HepG2 (cell line): ENCODE measurements around the gene ZFHX3. TPM values are rescaled to one million over a fixed set of nuclear protein-coding genes. Genes with fewer than 3 reads are reported as not detected.

ENCODE experiments used
- ETS1 ChIP-seq: sonication (generic); formaldehyde crosslinking; IDR thresholded peaks from 2 replicates; pipeline ENCODE4 v1.4.0; 2020; ENCODE audit warnings: missing genetic modification reagents
- FOXP1 ChIP-seq, 2 experiments: fragments of 450-650 bp in 1 of 2; IDR thresholded peaks; 2 replicates each; pipeline ENCODE4 v1.6.1; 2017 to 2018; ENCODE audit warnings: antibody characterized with exemption in 1 of 2
- KDM3A ChIP-seq: IDR thresholded peaks from 2 replicates; pipeline ENCODE4 v1.6.1; 2018; ENCODE audit warnings: low read depth, missing compliant biosample characterization
- NFKBIZ ChIP-seq: IDR thresholded peaks from 2 replicates; pipeline ENCODE4 v1.6.1; 2018; ENCODE audit warnings: missing genetic modification reagents, missing compliant biosample characterization
- POGZ ChIP-seq: sonication (generic); formaldehyde crosslinking; IDR thresholded peaks from 2 replicates; pipeline ENCODE4 v1.4.0; 2020; ENCODE audit warnings: mild to moderate bottlenecking, missing genetic modification reagents
- RBM39 ChIP-seq: fragments of 200-400 bp; formaldehyde crosslinking; IDR thresholded peaks from one replicate; pipeline ENCODE4 v1.6.1; 2018; ENCODE audit warnings: antibody characterized with exemption, mild to moderate bottlenecking, low read depth, low read length; ENCODE audit not compliant: poor library complexity, severe bottlenecking
- REL ChIP-seq: sonication (generic); formaldehyde crosslinking; conservative IDR thresholded peaks from 2 replicates; pipeline ENCODE4 v1.8.0; 2022; ENCODE audit warnings: mild to moderate bottlenecking, missing genetic modification reagents, moderate library complexity
- RFX1 ChIP-seq: fragments of 450-650 bp; IDR thresholded peaks from 2 replicates; pipeline ENCODE4 v1.6.1; 2017
- TBX3 ChIP-seq: fragments of 450-650 bp; IDR thresholded peaks from 2 replicates; pipeline ENCODE4 v1.6.1; 2017; ENCODE audit warnings: antibody characterized with exemption, mild to moderate bottlenecking, inconsistent platforms, borderline replicate concordance
- ZBTB1 ChIP-seq: sonication (generic); formaldehyde crosslinking; IDR thresholded peaks from 2 replicates; pipeline ENCODE4 v1.4.0; 2020; ENCODE audit warnings: missing genetic modification reagents, borderline replicate concordance
- ZBTB7B ChIP-seq: sonication (generic); formaldehyde crosslinking; IDR thresholded peaks from 2 replicates; pipeline ENCODE4 v1.4.0; 2020; ENCODE audit warnings: missing genetic modification reagents
- ZNF263 ChIP-seq: sonication (generic); formaldehyde crosslinking; IDR thresholded peaks from 2 replicates; pipeline ENCODE4 v1.4.0; 2020; ENCODE audit warnings: missing genetic modification reagents
- ZNF407 ChIP-seq: sonication (generic); formaldehyde crosslinking; IDR thresholded peaks from one replicate; pipeline ENCODE4 v1.5.1; 2020; ENCODE audit warnings: mild to moderate bottlenecking, missing genetic modification reagents; ENCODE audit errors: not compliant biosample characterization
- ZNF619 ChIP-seq: sonication (generic); formaldehyde crosslinking; IDR thresholded peaks from 2 replicates; pipeline ENCODE4 v1.4.0; 2020; ENCODE audit warnings: mild to moderate bottlenecking, missing genetic modification reagents
- ZNF678 ChIP-seq: sonication (generic); formaldehyde crosslinking; IDR thresholded peaks from 2 replicates; pipeline ENCODE4 v1.4.0; 2020; ENCODE audit warnings: mild to moderate bottlenecking, missing genetic modification reagents
- polyA plus RNA-seq, 8 experiments: library from polyadenylated mRNA; depleted of rRNA in 3 of 8; stranded (reverse) in 7 of 8; unstranded in 1 of 8; fragments of >200 nt; fragmentation: Illumina TruSeq in 4 of 8; extraction: Trizol in 4 of 8; gene quantifications; 2 replicates each; pipeline versions ENCODE4 v1.2.1 to v1.2.3, GENCODE V29; 2011 to 2016; ENCODE audit warnings: low read depth in 4 of 8, missing spikeins in 1 of 8, mixed read lengths in 1 of 8; ENCODE audit not compliant: insufficient read depth in 1 of 8
- total RNA-seq, 5 experiments: library from RNA; depleted of rRNA; stranded (reverse); fragments of >200 nt; fragmentation: Illumina TruSeq; extraction: Trizol; gene quantifications; 2 replicates each; pipeline ENCODE4 v1.2.3, GENCODE V29; 2016; ENCODE audit warnings: low read depth in 1 of 5
- TF ChIP-seq, protein P1 (sequence below): sonication (generic); formaldehyde crosslinking; IDR thresholded peaks from 2 replicates; pipeline ENCODE4 v1.5.0; 2020; ENCODE audit warnings: missing genetic modification reagents
- TF ChIP-seq, protein P2 (sequence below): fragments of 450-650 bp; IDR thresholded peaks from 2 replicates; pipeline ENCODE4 v1.6.1; 2016
- TF ChIP-seq, protein P3 (sequence below): sonication (generic); formaldehyde crosslinking; IDR thresholded peaks from 2 replicates; pipeline ENCODE4 v1.5.0; 2020; ENCODE audit warnings: mild to moderate bottlenecking, missing genetic modification reagents

Gene ZFHX3
- total and polyA plus RNA-seq, 2 of the 13 experiments (the other 11 are each of a cell fraction or from before 2014, with no cell fraction given): 5.0 to 6.0 TPM

- TF ChIP-seq ZNF407: no peak
- TF ChIP-seq, protein P1, sequence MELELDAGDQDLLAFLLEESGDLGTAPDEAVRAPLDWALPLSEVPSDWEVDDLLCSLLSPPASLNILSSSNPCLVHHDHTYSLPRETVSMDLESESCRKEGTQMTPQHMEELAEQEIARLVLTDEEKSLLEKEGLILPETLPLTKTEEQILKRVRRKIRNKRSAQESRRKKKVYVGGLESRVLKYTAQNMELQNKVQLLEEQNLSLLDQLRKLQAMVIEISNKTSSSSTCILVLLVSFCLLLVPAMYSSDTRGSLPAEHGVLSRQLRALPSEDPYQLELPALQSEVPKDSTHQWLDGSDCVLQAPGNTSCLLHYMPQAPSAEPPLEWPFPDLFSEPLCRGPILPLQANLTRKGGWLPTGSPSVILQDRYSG (CRISPR knock-in tag): no peak
- TF ChIP-seq ZNF263 (CRISPR knock-in tag): no peak
- no peak for TF ChIP-seq ZNF678
- no peak for TF ChIP-seq FOXP1 (IDR thresholded peaks at IDR 0.05)
- TF ChIP-seq FOXP1 (CRISPR knock-in tag; IDR thresholded peaks at IDR 0.05): peak; percentile 24; the same call in 1 of the 2 replicates
- TF ChIP-seq ZNF619 (CRISPR knock-in tag): no peak
- no peak for TF ChIP-seq POGZ (CRISPR knock-in tag)
- TF ChIP-seq, protein P2, sequence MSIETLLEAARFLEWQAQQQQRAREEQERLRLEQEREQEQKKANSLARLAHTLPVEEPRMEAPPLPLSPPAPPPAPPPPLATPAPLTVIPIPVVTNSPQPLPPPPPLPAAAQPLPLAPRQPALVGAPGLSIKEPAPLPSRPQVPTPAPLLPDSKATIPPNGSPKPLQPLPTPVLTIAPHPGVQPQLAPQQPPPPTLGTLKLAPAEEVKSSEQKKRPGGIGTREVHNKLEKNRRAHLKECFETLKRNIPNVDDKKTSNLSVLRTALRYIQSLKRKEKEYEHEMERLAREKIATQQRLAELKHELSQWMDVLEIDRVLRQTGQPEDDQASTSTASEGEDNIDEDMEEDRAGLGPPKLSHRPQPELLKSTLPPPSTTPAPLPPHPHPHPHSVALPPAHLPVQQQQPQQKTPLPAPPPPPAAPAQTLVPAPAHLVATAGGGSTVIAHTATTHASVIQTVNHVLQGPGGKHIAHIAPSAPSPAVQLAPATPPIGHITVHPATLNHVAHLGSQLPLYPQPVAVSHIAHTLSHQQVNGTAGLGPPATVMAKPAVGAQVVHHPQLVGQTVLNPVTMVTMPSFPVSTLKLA: no peak
- TF ChIP-seq ZBTB7B (CRISPR knock-in tag): 0 out of 2 replicates have a peak, but pooled peaks have one; percentile 43
- no peak for TF ChIP-seq TBX3
- no peak for TF ChIP-seq RFX1
- no peak for TF ChIP-seq NFKBIZ (CRISPR knock-in tag)
- TF ChIP-seq REL (CRISPR knock-in tag): no peak
- TF ChIP-seq, protein P3, sequence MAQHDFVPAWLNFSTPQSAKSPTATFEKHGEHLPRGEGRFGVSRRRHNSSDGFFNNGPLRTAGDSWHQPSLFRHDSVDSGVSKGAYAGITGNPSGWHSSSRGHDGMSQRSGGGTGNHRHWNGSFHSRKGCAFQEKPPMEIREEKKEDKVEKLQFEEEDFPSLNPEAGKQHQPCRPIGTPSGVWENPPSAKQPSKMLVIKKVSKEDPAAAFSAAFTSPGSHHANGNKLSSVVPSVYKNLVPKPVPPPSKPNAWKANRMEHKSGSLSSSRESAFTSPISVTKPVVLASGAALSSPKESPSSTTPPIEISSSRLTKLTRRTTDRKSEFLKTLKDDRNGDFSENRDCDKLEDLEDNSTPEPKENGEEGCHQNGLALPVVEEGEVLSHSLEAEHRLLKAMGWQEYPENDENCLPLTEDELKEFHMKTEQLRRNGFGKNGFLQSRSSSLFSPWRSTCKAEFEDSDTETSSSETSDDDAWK (CRISPR knock-in tag): no peak
- TF ChIP-seq KDM3A (CRISPR knock-in tag): no peak
- no peak for TF ChIP-seq ETS1
- TF ChIP-seq RBM39: no peak
- TF ChIP-seq ZBTB1 (CRISPR knock-in tag): no peak
Observed at GRCh38 chr16:73092236-73092781, 44.4 kb upstream of the ZFHX3 start (continued).
